Measurements from ENCODE around the gene UQCRC1. TPM values are rescaled to one million over a fixed set of nuclear protein-coding genes. Genes with fewer than 3 reads are reported as not detected.

Gene UQCRC1
- total and polyA plus RNA-seq, 3 donors from 2014 or later, result 281 to 287 (median 282) TPM

GRCh38 chr3:48585411-48585810 lies 24.0 kb downstream of the UQCRC1 start:
- H3K9me3 ChIP-seq, result no peaks in the 10 kb centered on the region
- TF ChIP-seq CTCF (IDR thresholded peaks at IDR 0.05), result no peak
- no peak for TF ChIP-seq POLR2A (IDR thresholded peaks at IDR 0.05)
- H3K27me3 ChIP-seq, result no peaks in the 10 kb centered on the region
- H3K4me3 ChIP-seq, result no peak overlapping the region
- 84 to 90% methylated on average over 7 to 8 of the region's 8 CpGs for WGBS, 2 donors
- no peak for DNase-seq
- intact Hi-C loops (cut with DNase I; ENCODE audit: low total_unique reads), result no loop called here
- H3K36me3 ChIP-seq (ENCODE audit: low read depth, missing control alignments), result no peaks in the 10 kb centered on the region
- H3K4me1 ChIP-seq, result no peaks in the 10 kb centered on the region
- no peak overlapping the region for H3K27ac ChIP-seq

DNA sequence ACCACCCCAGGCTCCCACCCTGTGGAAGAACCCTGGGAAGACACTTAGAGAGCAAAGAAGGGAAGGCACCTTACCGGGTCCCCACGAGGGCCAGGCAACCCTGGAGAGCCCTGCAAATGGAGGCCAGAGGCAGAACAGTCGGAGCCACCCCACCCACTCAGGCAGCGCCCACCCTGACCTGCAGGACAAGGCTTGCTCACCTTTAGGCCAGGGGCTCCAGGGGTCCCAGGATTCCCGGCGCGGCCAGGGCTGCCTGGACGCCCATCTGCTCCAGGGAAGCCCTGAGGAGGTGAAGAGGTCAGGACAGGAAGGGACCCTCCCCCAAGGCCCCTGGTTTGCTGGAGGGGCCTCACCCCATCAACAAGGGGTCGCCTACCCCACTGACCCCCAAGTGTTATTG lies 24.6 kb downstream of the UQCRC1 start:
- Histone ChIP-seq H3K27me3 (no peaks in the 10 kb centered on the region), H3K4me1 (no peaks in the 10 kb centered on the region), H3K9me3 (no peaks in the 10 kb centered on the region), H3K36me3 (ENCODE audit: low read depth, missing control alignments) (no peaks in the 10 kb centered on the region), H3K27ac (no peak overlapping the region), H3K4me3 (no peak overlapping the region)
- intact Hi-C loops (cut with DNase I; ENCODE audit: low total_unique reads), result no loop called here
- TF ChIP-seq CTCF (IDR thresholded peaks at IDR 0.05), result no peak
- no peak for TF ChIP-seq POLR2A (IDR thresholded peaks at IDR 0.05)
- no peak for DNase-seq
- WGBS, 2 donors, result 93% methylated on average over 9 of the region's 9 CpGs; no CpG with 5 or more reads in 1 of the 2 donors

GRCh38 chr3:48581621-48582481 lies 27.6 kb downstream of the UQCRC1 start:
- no peaks in the 10 kb centered on the region for H3K36me3 ChIP-seq (ENCODE audit: low read depth, missing control alignments)
- TF ChIP-seq CTCF (IDR thresholded peaks at IDR 0.05) (no peak), POLR2A (IDR thresholded peaks at IDR 0.05) (no peak)
- 90 to 93% methylated on average over 13 of the region's 14 CpGs for WGBS, 2 donors

GRCh38 chr3:48576647-48577046 lies 32.8 kb downstream of the UQCRC1 start:
- 86 to 88% methylated on average over 4 of the region's 4 CpGs for WGBS, 2 donors
- intact Hi-C loops (cut with DNase I; ENCODE audit: low total_unique reads), result no loop called here
- Histone ChIP-seq H3K4me3 (no peak overlapping the region), H3K27me3 (no peaks in the 10 kb centered on the region), H3K4me1 (no peaks in the 10 kb centered on the region), H3K36me3 (ENCODE audit: low read depth, missing control alignments) (no peaks in the 10 kb centered on the region), H3K9me3 (no peaks in the 10 kb centered on the region), H3K27ac (no peak overlapping the region)
- TF ChIP-seq POLR2A (IDR thresholded peaks at IDR 0.05) (no peak), CTCF (IDR thresholded peaks at IDR 0.05) (no peak)
- no peak for DNase-seq

More at GRCh38 chr3:48581621-48582481, 27.6 kb downstream of the UQCRC1 start:
- Histone ChIP-seq H3K27me3 (no peaks in the 10 kb centered on the region), H3K4me1 (no peaks in the 10 kb centered on the region), H3K9me3 (no peaks in the 10 kb centered on the region), H3K27ac (no peak overlapping the region), H3K4me3 (no peak overlapping the region)
- intact Hi-C loops (cut with DNase I; ENCODE audit: low total_unique reads), result no loop called here
- DNase-seq, result no peak

GRCh38 chr3:48575366-48575765 lies 34.1 kb downstream of the UQCRC1 start:
- no peaks in the 10 kb centered on the region for H3K9me3 ChIP-seq
- no peaks in the 10 kb centered on the region for H3K36me3 ChIP-seq (ENCODE audit: low read depth, missing control alignments)
- 94 to 95% methylated on average over 15 to 17 of the region's 17 CpGs for WGBS, 2 donors
- TF ChIP-seq CTCF (IDR thresholded peaks at IDR 0.05) (no peak), POLR2A (IDR thresholded peaks at IDR 0.05) (no peak)
- no peak overlapping the region for H3K4me3 ChIP-seq
- no peaks in the 10 kb centered on the region for H3K27me3 ChIP-seq
- H3K27ac ChIP-seq, result no peak overlapping the region
- DNase-seq, result no peak
- intact Hi-C loops (cut with DNase I; ENCODE audit: low total_unique reads), result no loop called here
- H3K4me1 ChIP-seq, result no peaks in the 10 kb centered on the region
